ENCODE data around the gene ECEL1. TPM values are rescaled to one million over a fixed set of nuclear protein-coding genes. Genes with fewer than 3 reads are reported as not detected.

Gene ECEL1
- total and polyA plus RNA-seq, 7 experiments from 2014 or later: not detected

DNA sequence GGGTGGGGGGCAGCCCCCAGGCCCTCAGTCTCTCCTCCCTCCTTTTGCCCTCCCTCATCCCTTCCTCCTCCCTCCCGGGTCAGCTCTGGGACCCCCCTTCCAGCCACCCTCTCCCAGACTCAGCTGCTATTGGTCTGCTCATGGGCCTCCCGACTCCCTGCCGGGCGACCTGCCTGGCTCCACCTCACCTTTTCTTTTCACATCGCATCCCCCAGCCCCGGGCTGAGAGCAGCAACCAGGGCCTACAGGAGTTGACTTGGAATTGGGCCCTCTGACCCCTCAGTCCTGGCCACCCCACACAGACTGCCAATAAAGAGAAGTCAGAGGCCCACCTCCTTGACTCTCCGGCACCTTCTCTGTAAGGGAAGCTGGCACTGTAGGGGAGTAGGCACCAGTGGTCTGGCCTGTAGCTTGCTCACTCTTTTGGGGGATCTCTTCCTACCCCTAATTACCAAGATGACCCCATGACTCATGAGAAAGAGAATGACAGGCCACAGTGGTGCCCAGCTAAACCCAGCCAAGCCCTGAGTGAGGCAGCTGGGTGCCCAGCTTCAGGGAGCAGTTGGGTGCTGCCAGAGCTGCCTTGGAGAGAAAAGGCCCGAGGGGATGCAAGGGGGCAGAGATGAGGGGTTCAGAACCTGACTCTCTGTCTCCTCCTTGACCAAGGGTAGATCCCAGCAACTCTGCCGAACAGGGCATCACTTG, 2.0 kb upstream of the ECEL1 start:
- H3K36me3 Mint-ChIP-seq: no peaks in the 10 kb centered on the region
- peak overlapping the region in 2 of 10 donors; percentile 9 to 60 for H3K4me3 Mint-ChIP-seq
- intact Hi-C loops (cut with micrococcal nuclease): no loop called here
- no peaks in the 10 kb centered on the region for H3K27me3 ChIP-seq (ENCODE audit: control insufficient read depth in 2 of 2, insufficient read depth in 2 of 2, low read length in 2 of 2)
- DNase-seq (no peak), ATAC-seq (no peak)
- H3K27me3 Mint-ChIP-seq: peaks cover 28 to 53% (median 34%) of the 10 kb centered on the region in 5 donors
- peaks cover 0 to 11% (median 9%) of the 10 kb centered on the region in 7 donors for H3K4me1 Mint-ChIP-seq
- no peak overlapping the region for H3K4me3 ChIP-seq (ENCODE audit: low read length)
- H3K36me3 ChIP-seq (ENCODE audit: control insufficient read depth in 2 of 3, insufficient read depth in 3 of 3, low read length in 3 of 3): no peaks in the 10 kb centered on the region
- no peaks in the 10 kb centered on the region for H3K9me3 Mint-ChIP-seq
- no peaks in the 10 kb centered on the region for H3K9me3 ChIP-seq (ENCODE audit: control insufficient read depth in 2 of 3, low read length in 3 of 3)
- H3K27ac ChIP-seq (ENCODE audit: low read depth, low read length): no peak overlapping the region
- H3K4me1 ChIP-seq (ENCODE audit: control insufficient read depth in 2 of 2, insufficient read depth in 2 of 2, low read length in 2 of 2): no peaks in the 10 kb centered on the region
- peak overlapping the region in 1 of 9 donors; percentile 25 for H3K27ac Mint-ChIP-seq
- ChIA-PET CTCF (no interaction called here), POLR2A (no interaction called here)

DNA sequence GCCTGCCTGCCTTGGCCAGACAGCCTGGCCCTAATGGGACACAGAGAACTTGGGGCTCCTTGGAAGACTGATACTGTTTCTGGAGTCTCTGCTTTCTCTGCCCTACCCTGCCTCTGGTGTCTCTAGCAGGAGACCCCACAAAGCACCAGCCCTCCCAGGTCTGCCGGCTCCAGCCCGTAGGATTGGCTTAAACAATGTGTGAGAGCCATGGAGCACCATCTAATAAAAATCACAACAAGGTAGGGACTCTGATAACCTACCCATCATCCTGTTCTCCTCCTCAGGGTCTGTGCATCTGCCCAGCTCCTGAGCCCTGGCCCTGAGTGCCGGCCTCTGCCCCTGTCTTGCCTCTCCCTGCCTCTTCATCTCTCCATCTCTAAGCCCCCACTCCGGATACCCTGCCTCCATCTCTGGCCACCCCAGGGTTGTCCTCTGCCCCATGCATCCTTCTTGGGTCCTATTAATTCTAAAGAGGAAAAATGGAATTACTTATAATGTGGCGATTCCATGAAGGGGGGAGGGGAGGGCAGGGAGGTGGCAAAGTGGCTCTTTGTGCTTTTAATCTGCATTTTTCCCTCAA, 1.2 kb upstream of the ECEL1 start:
- Mint-ChIP-seq H3K4me3 (peak overlapping the region in 9 of 10 donors; percentile 14 to 65 (median 46)), H3K27me3 (peaks cover 36 to 60% (median 40%) of the 10 kb centered on the region in 5 donors)

DNA sequence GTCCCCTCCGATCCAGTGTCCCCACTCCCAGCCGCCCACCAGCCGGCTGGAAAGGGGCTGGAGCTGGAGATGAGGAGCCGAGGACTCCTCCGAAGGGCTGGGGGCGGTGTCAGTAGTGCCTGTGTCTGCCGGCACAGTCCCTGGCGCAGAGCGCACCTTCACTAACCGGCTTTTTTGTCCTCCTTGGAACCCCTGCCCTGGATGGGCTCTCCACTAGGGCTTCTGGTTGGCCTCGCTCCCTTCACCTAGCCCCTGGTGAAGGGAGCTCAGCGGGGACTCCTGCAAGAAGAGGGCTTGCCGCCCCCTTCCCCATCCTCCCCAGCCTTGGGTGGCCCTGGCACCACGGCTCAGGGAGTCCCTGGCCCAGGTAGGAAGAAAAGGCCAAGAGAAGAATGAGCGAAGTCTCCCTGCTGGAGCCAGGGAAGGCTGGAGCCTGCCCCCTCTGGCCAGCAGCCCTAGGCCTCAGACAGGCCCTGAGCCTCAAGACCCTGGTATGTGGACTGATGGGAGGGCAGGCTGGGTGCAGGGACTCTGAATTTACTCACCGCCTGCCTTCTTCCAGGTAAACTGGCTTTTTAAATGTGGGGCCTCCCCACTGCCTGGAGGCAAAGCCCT, 570 bp upstream of the ECEL1 start:
- Mint-ChIP-seq H3K27me3 (peaks cover 36 to 61% (median 40%) of the 10 kb centered on the region in 5 donors), H3K4me1 (peaks cover 0 to 11% (median 9%) of the 10 kb centered on the region in 7 donors), H3K27ac (no peak overlapping the region), H3K36me3 (no peaks in the 10 kb centered on the region), H3K9me3 (no peaks in the 10 kb centered on the region), H3K4me3 (peak overlapping the region in 8 of 10 donors; percentile 36 to 65 (median 50))
- ATAC-seq (no peak), DNase-seq (no peak)
- H3K9me3 ChIP-seq (ENCODE audit: control insufficient read depth in 2 of 3, low read length in 3 of 3): no peaks in the 10 kb centered on the region
- H3K27ac ChIP-seq (ENCODE audit: low read depth, low read length): no peak overlapping the region
- ChIA-PET POLR2A (no interaction called here), CTCF (no interaction called here)
- H3K4me3 ChIP-seq (ENCODE audit: low read length): no peak overlapping the region
- no peaks in the 10 kb centered on the region for H3K4me1 ChIP-seq (ENCODE audit: control insufficient read depth in 2 of 2, insufficient read depth in 2 of 2, low read length in 2 of 2)
- H3K27me3 ChIP-seq (ENCODE audit: control insufficient read depth in 2 of 2, insufficient read depth in 2 of 2, low read length in 2 of 2): no peaks in the 10 kb centered on the region
- intact Hi-C loops (cut with micrococcal nuclease): no loop called here
- no peaks in the 10 kb centered on the region for H3K36me3 ChIP-seq (ENCODE audit: control insufficient read depth in 2 of 3, insufficient read depth in 3 of 3, low read length in 3 of 3)

More for the DNA sequence above, 1.2 kb upstream of the ECEL1 start:
- H3K27ac ChIP-seq (ENCODE audit: low read depth, low read length): no peak overlapping the region
- peaks cover 0 to 11% (median 9%) of the 10 kb centered on the region in 7 donors for H3K4me1 Mint-ChIP-seq
- no peak for ATAC-seq
- H3K9me3 Mint-ChIP-seq: no peaks in the 10 kb centered on the region
- POLR2A ChIA-PET: no interaction called here
- H3K36me3 Mint-ChIP-seq: no peaks in the 10 kb centered on the region
- intact Hi-C loops (cut with micrococcal nuclease): no loop called here
- no peaks in the 10 kb centered on the region for H3K9me3 ChIP-seq (ENCODE audit: control insufficient read depth in 2 of 3, low read length in 3 of 3)
- no peak overlapping the region for H3K4me3 ChIP-seq (ENCODE audit: low read length)
- no peaks in the 10 kb centered on the region for H3K36me3 ChIP-seq (ENCODE audit: control insufficient read depth in 2 of 3, insufficient read depth in 3 of 3, low read length in 3 of 3)
- no peak overlapping the region for H3K27ac Mint-ChIP-seq
- H3K27me3 ChIP-seq (ENCODE audit: control insufficient read depth in 2 of 2, insufficient read depth in 2 of 2, low read length in 2 of 2): no peaks in the 10 kb centered on the region
- H3K4me1 ChIP-seq (ENCODE audit: control insufficient read depth in 2 of 2, insufficient read depth in 2 of 2, low read length in 2 of 2): no peaks in the 10 kb centered on the region
- no peak for DNase-seq
- CTCF ChIA-PET: no interaction called here

DNA sequence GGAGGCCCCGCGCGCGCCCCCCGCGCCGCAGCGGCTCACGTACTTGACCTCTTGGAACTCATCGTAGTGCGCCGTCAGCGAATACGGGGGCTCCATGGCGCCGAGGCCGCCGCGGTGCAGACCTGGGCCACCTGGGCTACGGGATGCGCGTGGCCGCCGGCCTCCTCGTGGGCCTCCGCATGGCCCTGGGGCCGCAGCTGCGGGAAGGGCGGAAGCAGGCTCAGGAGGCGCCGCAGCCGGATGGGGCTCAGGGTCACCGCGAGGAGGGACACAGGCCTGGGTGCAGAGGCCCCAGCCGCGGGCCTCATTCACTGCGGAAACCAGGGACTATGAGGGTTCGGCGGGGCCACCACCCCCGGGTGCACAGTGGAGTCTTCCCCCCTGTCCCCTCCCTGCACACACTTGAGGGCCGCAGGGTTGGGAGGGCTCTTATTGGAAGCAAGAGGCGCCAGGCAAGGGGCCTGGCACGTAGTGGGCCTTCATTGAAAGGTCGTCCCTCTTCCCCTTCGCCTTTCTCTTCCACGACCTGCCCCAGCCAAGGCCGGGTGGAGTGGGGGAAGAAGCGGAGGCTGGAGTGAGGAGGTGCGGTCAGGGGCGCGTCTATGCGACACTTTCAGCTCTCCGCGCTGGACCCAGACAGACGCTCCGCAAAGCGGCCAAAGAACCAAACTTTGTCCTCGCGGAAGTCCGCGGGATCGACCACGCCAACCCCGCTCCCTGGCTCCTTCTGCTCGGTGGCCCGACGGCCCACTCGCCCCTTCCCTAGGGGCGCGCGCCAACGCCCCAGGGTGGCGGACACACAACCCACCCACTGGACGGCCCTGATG, 863 bp downstream of the ECEL1 start:
- Mint-ChIP-seq H3K36me3 (no peaks in the 10 kb centered on the region), H3K27me3 (peaks cover 32 to 56% (median 40%) of the 10 kb centered on the region in 5 donors), H3K4me3 (peak overlapping the region in 6 of 10 donors; percentile 9 to 67 (median 25)), H3K9me3 (no peaks in the 10 kb centered on the region), H3K27ac (no peak overlapping the region), H3K4me1 (peaks cover 0 to 11% (median 9%) of the 10 kb centered on the region in 7 donors)
- Histone ChIP-seq H3K4me1 (ENCODE audit: control insufficient read depth in 2 of 2, insufficient read depth in 2 of 2, low read length in 2 of 2) (no peaks in the 10 kb centered on the region), H3K36me3 (ENCODE audit: control insufficient read depth in 2 of 3, insufficient read depth in 3 of 3, low read length in 3 of 3) (no peaks in the 10 kb centered on the region), H3K9me3 (ENCODE audit: control insufficient read depth in 2 of 3, low read length in 3 of 3) (no peaks in the 10 kb centered on the region), H3K4me3 (ENCODE audit: low read length) (no peak overlapping the region), H3K27ac (ENCODE audit: low read depth, low read length) (no peak overlapping the region), H3K27me3 (ENCODE audit: control insufficient read depth in 2 of 2, insufficient read depth in 2 of 2, low read length in 2 of 2) (no peaks in the 10 kb centered on the region)
- DNase-seq: no peak
- ChIA-PET POLR2A (no interaction called here), CTCF (no interaction called here)
- intact Hi-C loops (cut with micrococcal nuclease): no loop called here
- ATAC-seq: no peak

DNA sequence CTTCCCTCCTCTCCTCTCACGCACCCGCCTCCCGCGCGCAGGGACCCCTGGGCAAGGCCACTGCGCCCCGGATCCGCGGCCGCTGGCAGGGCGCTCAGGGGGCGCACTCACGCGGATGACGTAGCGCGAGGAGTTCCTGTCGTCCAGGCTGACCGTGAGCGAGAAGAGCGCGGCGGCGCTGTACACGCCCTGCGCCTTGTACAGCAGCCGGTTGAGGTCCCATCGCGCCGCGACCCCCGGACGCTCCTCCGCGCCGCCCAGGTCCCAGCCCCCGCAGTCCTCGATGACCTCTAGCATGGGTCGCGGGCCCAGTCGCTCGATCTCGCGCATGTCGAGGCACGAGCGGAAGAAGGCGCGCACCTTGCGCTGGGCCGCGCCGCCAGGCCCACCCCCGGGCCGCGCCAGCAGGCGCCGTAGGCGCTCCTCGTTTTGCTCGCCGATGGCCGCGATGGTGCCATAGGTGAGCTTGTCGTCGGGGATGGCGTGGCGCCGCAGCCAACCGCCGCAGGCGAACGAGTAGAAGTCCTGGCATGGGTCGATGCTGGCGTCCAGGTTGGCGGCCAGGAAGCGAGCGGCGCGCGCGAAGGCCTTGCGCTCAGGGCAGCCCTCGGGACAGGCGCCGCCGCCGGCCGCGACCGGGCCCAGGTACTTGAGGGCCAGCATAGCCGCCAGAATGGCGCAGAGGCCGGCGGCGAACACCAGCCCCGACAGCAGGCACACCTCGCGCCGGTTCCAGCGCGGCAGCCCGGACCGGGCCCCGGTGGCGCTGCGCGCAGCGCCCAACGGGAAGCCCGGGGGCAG, 1.7 kb downstream of the ECEL1 start:
- Mint-ChIP-seq H3K27me3 (peaks cover 30 to 50% (median 36%) of the 10 kb centered on the region in 5 donors), H3K27ac (no peak overlapping the region), H3K36me3 (no peaks in the 10 kb centered on the region), H3K4me3 (peak overlapping the region in 3 of 10 donors; percentile 43 to 67 (median 45)), H3K9me3 (no peaks in the 10 kb centered on the region), H3K4me1 (peaks cover 0 to 11% (median 9%) of the 10 kb centered on the region in 7 donors)
- H3K9me3 ChIP-seq (ENCODE audit: control insufficient read depth in 2 of 3, low read length in 3 of 3): no peaks in the 10 kb centered on the region
- H3K27me3 ChIP-seq (ENCODE audit: control insufficient read depth in 2 of 2, insufficient read depth in 2 of 2, low read length in 2 of 2): no peaks in the 10 kb centered on the region
- CTCF ChIA-PET: no interaction called here
- no peaks in the 10 kb centered on the region for H3K36me3 ChIP-seq (ENCODE audit: control insufficient read depth in 2 of 3, insufficient read depth in 3 of 3, low read length in 3 of 3)
- H3K27ac ChIP-seq (ENCODE audit: low read depth, low read length): no peak overlapping the region
- POLR2A ChIA-PET: no interaction called here
- DNase-seq (no peak), ATAC-seq (no peak)
- H3K4me1 ChIP-seq (ENCODE audit: control insufficient read depth in 2 of 2, insufficient read depth in 2 of 2, low read length in 2 of 2): no peaks in the 10 kb centered on the region
- H3K4me3 ChIP-seq (ENCODE audit: low read length): no peak overlapping the region
- intact Hi-C loops (cut with micrococcal nuclease): no loop called here

DNA sequence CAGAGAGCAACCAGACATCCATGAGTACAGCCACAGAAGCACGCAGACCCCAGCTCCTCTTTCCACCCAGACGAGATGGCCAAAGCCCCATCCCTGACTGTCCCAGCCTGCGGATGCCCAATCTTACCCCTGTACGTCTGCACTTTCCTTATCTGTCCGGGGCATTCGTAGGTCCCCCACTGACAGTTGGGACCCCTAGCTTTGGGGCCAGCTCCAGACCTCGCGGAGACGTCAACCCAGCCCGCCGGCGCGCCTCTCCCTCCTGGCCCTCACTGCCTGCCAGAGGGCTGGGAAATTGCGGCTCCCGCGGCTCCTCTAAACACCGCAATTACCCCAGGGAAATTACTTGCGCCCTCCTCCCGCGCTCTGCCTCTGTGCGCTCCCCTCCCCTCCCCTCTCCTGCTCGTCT, 2.3 kb downstream of the ECEL1 start:
- POLR2A ChIA-PET: no interaction called here
- no peaks in the 10 kb centered on the region for H3K9me3 Mint-ChIP-seq
- H3K4me1 ChIP-seq (ENCODE audit: control insufficient read depth in 2 of 2, insufficient read depth in 2 of 2, low read length in 2 of 2): no peaks in the 10 kb centered on the region
- H3K4me3 Mint-ChIP-seq: peak overlapping the region in 5 of 10 donors; percentile 16 to 64 (median 43)
- CTCF ChIA-PET: no interaction called here
- no peaks in the 10 kb centered on the region for H3K27me3 ChIP-seq (ENCODE audit: control insufficient read depth in 2 of 2, insufficient read depth in 2 of 2, low read length in 2 of 2)
- no peaks in the 10 kb centered on the region for H3K9me3 ChIP-seq (ENCODE audit: control insufficient read depth in 2 of 3, low read length in 3 of 3)
- intact Hi-C loops (cut with micrococcal nuclease): no loop called here
- no peaks in the 10 kb centered on the region for H3K36me3 ChIP-seq (ENCODE audit: control insufficient read depth in 2 of 3, insufficient read depth in 3 of 3, low read length in 3 of 3)
- peak overlapping the region in 1 of 9 donors; percentile 25 for H3K27ac Mint-ChIP-seq
- DNase-seq (no peak), ATAC-seq (no peak)
- H3K4me1 Mint-ChIP-seq: peaks cover 0 to 11% (median 9%) of the 10 kb centered on the region in 7 donors
- no peaks in the 10 kb centered on the region for H3K36me3 Mint-ChIP-seq
- H3K27me3 Mint-ChIP-seq: peaks cover 30 to 48% (median 35%) of the 10 kb centered on the region in 5 donors
- H3K27ac ChIP-seq (ENCODE audit: low read depth, low read length): no peak overlapping the region
- H3K4me3 ChIP-seq (ENCODE audit: low read length): no peak overlapping the region

All from naive thymus-derived CD4-positive, alpha-beta T cell (primary cell).